Lung (tissue), 12 donors: ENCODE data around the gene COL8A2. TPM values are rescaled to one million over a fixed set of nuclear protein-coding genes. Genes with fewer than 3 reads are reported as not detected.

Experiments
- ATAC-seq: fragments of 200-7000 bp; cut with Tn5 transposase; one replicate; pipeline ENCODE4 v1.9.1; 2020; ENCODE audit warnings: moderate number of reproducible peaks; ENCODE audit not compliant: insufficient read depth, low FRiP score
- DNase-seq, 3 donors: peaks; one replicate each; pipeline ENCODE4 v3.0.0-alpha.2; 2013 to 2017
- H3K27ac ChIP-seq, 2 donors: one replicate each; pipeline ENCODE4 v1.5.1; 2013; ENCODE audit warnings: mild to moderate bottlenecking in 2 of 2, moderate library complexity in 2 of 2, control low read depth in 1 of 2, inconsistent platforms in 1 of 2, low read depth in 1 of 2, low read length in 1 of 2
- H3K27me3 ChIP-seq, 3 donors: one replicate each; pipeline ENCODE4 v1.5.1; 2013; ENCODE audit warnings: low read length in 2 of 3; ENCODE audit not compliant: control insufficient read depth in 3 of 3, insufficient read depth in 3 of 3
- H3K36me3 ChIP-seq, 4 donors: one replicate each; pipeline ENCODE4 v1.5.1; 2013; ENCODE audit warnings: low read length in 4 of 4, mild to moderate bottlenecking in 1 of 4, moderate library complexity in 1 of 4; ENCODE audit not compliant: control insufficient read depth in 4 of 4, insufficient read depth in 4 of 4
- H3K4me1 ChIP-seq, 5 donors: one replicate each; pipeline ENCODE4 v1.5.1; 2013; ENCODE audit warnings: low read length in 5 of 5, mild to moderate bottlenecking in 2 of 5, moderate library complexity in 1 of 5; ENCODE audit not compliant: control insufficient read depth in 5 of 5, insufficient read depth in 5 of 5
- H3K4me3 ChIP-seq: one replicate; pipeline ENCODE4 v1.5.1; 2013; ENCODE audit warnings: mild to moderate bottlenecking, control low read depth, moderate library complexity
- H3K9ac ChIP-seq, 2 donors: one replicate each; pipeline ENCODE4 v1.5.1; 2013; ENCODE audit warnings: low read length in 2 of 2, control low read depth in 1 of 2; ENCODE audit not compliant: insufficient read depth in 1 of 2
- H3K9me3 ChIP-seq, 4 donors: one replicate each; pipeline ENCODE4 v1.5.1; 2013; ENCODE audit warnings: low read length in 3 of 4, mild to moderate bottlenecking in 1 of 4, moderate library complexity in 1 of 4; ENCODE audit not compliant: control insufficient read depth in 4 of 4, insufficient read depth in 3 of 4
- polyA plus RNA-seq, 2 donors: library from polyadenylated mRNA; stranded (reverse); fragments of 200-250 nt; gene quantifications; one replicate each; pipeline ENCODE4 v1.2.1, GENCODE V29; 2013
- total RNA-seq, 2 donors: library from RNA; depleted of rRNA in 1 of 2; stranded (reverse); fragments of >200 nt in 1 of 2; gene quantifications; one replicate each; pipeline ENCODE4 v1.2.1, GENCODE V29; 2014 to 2021
- TF ChIP-seq, protein P1 (sequence below): IDR thresholded peaks from 2 replicates; pipeline ENCODE4 v1.5.1; 2012; ENCODE audit warnings: mild to moderate bottlenecking; ENCODE audit errors: control extremely low read depth, extremely low read depth
- donor health status: control.
- donor health status: control.
- donor health status: Bipolar disorder and iron deficiency.
- donor health status: healthy.
- donor health status: DM: yes; HTN: yes; CAD: no.

Gene COL8A2
- total and polyA plus RNA-seq, 4 donors, result 2.0 to 6.0 (median 3.3) TPM

DNA sequence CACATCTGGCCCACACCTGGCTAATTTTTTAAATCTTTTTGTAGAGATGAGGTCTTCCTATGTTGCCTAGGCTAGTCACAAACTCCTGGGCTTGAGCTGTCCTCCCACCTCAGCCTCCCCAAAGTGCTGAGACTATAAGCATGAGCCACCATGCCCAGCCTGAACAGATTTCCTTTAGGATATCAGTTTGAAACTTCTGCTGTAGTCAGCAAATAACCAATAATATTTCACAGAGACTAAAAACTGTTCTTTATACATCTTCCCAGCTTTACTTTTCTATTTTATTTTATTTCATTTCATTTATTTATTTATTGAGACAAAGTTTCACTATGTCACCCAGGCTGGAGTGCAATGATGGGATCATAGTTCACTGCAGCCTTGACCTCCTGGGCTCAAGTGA lies 71.0 kb downstream of the COL8A2 start:
- TF ChIP-seq, protein P1, sequence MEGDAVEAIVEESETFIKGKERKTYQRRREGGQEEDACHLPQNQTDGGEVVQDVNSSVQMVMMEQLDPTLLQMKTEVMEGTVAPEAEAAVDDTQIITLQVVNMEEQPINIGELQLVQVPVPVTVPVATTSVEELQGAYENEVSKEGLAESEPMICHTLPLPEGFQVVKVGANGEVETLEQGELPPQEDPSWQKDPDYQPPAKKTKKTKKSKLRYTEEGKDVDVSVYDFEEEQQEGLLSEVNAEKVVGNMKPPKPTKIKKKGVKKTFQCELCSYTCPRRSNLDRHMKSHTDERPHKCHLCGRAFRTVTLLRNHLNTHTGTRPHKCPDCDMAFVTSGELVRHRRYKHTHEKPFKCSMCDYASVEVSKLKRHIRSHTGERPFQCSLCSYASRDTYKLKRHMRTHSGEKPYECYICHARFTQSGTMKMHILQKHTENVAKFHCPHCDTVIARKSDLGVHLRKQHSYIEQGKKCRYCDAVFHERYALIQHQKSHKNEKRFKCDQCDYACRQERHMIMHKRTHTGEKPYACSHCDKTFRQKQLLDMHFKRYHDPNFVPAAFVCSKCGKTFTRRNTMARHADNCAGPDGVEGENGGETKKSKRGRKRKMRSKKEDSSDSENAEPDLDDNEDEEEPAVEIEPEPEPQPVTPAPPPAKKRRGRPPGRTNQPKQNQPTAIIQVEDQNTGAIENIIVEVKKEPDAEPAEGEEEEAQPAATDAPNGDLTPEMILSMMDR, result no peak
- Histone ChIP-seq H3K4me3 (no peak overlapping the region), H3K27me3 (no peaks in the 10 kb centered on the region), H3K9ac (no peak overlapping the region), H3K27ac (no peak overlapping the region), H3K4me1 (no peaks in the 10 kb centered on the region), H3K9me3 (no peaks in the 10 kb centered on the region), H3K36me3 (peaks cover 8 to 20% (median 11%) of the 10 kb centered on the region in 4 donors)
- ATAC-seq (no peak), DNase-seq (no peak)

DNA sequence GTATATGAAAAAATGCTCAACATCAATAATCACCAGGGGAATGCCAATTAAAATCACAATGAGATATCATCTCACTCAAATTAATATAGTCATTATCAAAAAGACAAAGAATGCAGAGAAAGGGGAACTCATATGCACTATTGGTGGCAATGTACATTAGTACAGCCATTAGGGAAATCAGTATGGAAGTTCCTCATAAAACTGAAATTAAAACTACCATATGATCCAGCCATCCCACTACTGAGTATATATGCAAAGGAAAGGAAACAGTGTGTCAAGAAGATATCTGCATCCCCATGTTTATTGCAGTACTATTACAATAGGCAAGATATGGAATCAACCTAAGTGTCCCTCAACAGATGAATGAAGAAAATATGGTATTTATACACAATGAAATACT lies 73.2 kb downstream of the COL8A2 start:
- H3K36me3 ChIP-seq, result peaks cover 12 to 39% (median 22%) of the 10 kb centered on the region in 4 donors
- no peak overlapping the region for H3K4me3 ChIP-seq
- H3K27ac ChIP-seq, result no peak overlapping the region
- no peaks in the 10 kb centered on the region for H3K4me1 ChIP-seq
- no peak overlapping the region for H3K9ac ChIP-seq
- TF ChIP-seq, protein P1, result no peak
- H3K27me3 ChIP-seq, result no peaks in the 10 kb centered on the region
- ATAC-seq (no peak), DNase-seq (no peak)
- peaks cover 0 to 3% (median under 1%) of the 10 kb centered on the region in 4 donors for H3K9me3 ChIP-seq

Other genes with a start within 250 kb of the COL8A2 start
- gene AGO1, start 242.0 kb downstream of the COL8A2 start, total RNA-seq, result 10 to 100 TPM; 21.4 to 28.6 TPM
- gene AGO1, start 242.0 kb downstream of the COL8A2 start, polyA plus RNA-seq, result 1 to 10 TPM; 3.7 to 5.4 TPM
- 10 to 100 TPM; 32.4 to 60.4 TPM for gene AGO3, start 194.1 kb downstream of the COL8A2 start, total RNA-seq
- 1 to 10 TPM; 4.4 to 6.8 TPM for gene AGO3, start 194.1 kb downstream of the COL8A2 start, polyA plus RNA-seq
- 10 to 100 TPM; 21.3 to 40.2 TPM for gene TEKT2, start 41.1 kb downstream of the COL8A2 start, total RNA-seq
- gene TEKT2, start 41.1 kb downstream of the COL8A2 start, polyA plus RNA-seq, result 10 to 100 TPM; 10.2 to 11.6 TPM
- 10 to 100 TPM; 22.0 to 44.3 TPM for gene ADPRS, start 36.3 kb downstream of the COL8A2 start, total RNA-seq
- gene ADPRS, start 36.3 kb downstream of the COL8A2 start, polyA plus RNA-seq, result 10 to 100 TPM; 29.9 to 35.2 TPM
- gene TRAPPC3, start 24.3 kb upstream of the COL8A2 start, total RNA-seq, result 10 to 100 TPM; 37.3 to 61.8 TPM
- 10 to 100 TPM; 60.8 to 83.9 TPM for gene TRAPPC3, start 24.3 kb upstream of the COL8A2 start, polyA plus RNA-seq
- gene MAP7D1, start 30.9 kb upstream of the COL8A2 start, total RNA-seq, result 100 to 1,000 TPM in 1 of 2 donors, 10 to 100 TPM in 1; 47.3 to 140 TPM
- gene MAP7D1, start 30.9 kb upstream of the COL8A2 start, polyA plus RNA-seq, result 100 to 1,000 TPM in 1 of 2 donors, 10 to 100 TPM in 1; 53.9 to 103 TPM
- gene THRAP3, start 99.2 kb upstream of the COL8A2 start, total RNA-seq, result 10 to 100 TPM; 92.8 to 92.9 TPM
- 10 to 100 TPM; 25.1 to 41.7 TPM for gene THRAP3, start 99.2 kb upstream of the COL8A2 start, polyA plus RNA-seq
- 10 to 100 TPM; 13.5 to 16.6 TPM for gene SH3D21, start 181.1 kb upstream of the COL8A2 start, total RNA-seq
- 1 to 10 TPM; 9.0 to 9.9 TPM for gene SH3D21, start 181.1 kb upstream of the COL8A2 start, polyA plus RNA-seq
- gene EVA1B, start 198.4 kb upstream of the COL8A2 start, total RNA-seq, result 10 to 100 TPM; 31.2 to 33.5 TPM
- 10 to 100 TPM; 33.9 to 59.5 TPM for gene EVA1B, start 198.4 kb upstream of the COL8A2 start, polyA plus RNA-seq